Inflammatory macrophage treated with lipopolysaccharide for 4 hours (primary cell): ENCODE data around the gene CLEC9A.

Source experiments
- DNase-seq: peaks from one replicate; pipeline ENCODE4 v3.0.0-alpha.2; 2020

Gene CLEC9A

DNA sequence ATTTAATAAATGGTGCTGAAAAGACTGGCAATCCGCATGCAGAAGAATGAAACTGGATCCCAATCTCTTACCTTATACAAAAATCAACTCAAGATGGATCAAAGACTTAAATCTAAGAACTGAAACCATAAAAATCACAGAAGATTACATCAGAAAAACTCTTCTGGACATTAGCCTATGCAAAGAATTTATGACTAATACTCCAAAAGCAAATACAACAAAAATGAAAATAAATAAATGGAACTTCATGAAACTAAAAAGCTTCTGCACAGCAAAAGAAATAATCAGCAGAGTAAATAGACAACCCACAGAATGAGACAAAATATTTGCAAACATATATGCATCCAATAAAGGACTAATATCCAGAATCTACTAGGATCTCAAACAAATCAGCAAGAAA lies 82.6 kb downstream of the CLEC9A start:
- DNase-seq = peak; percentile 68

DNA sequence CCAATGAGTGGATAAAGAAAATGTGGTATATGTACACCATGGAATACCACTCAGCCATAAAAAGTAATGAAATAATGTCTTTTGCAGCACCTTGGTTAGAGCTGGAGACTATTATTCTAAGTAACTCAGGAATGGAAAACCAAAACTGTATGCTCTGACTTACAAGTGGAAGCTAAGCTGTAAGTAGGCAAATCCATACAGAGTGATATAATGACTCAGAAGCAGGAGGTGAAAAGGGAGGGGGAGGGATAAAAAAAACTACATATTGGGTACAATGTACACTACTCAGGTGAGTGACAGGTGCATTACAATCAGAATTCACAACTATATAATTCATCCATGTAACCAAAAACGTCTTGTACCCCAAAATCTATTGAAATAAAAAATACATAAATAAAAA lies 83.4 kb downstream of the CLEC9A start:
- no peak for DNase-seq

DNA sequence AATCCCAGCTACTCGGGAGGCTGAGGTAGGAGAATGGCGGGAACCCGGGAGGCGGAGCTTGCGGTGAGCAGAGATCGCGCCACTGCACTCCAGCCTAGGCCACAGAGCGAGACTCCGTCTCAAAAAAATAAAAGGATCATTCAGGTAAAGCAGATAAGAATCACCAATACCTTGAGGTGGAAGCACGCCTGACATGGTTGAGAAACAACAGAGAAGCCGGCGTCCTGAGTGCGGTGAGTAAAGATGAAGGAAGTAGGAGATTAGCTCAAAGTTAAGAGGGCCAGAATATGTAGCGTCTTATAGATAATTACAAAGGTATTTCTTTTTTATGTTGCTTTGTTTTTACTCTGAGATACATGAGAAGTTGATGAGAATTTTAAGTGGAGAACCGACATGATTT lies 84.8 kb downstream of the CLEC9A start:
- no peak for DNase-seq
